Measurements from ENCODE around the gene CD8B2. TPM values are rescaled to one million over a fixed set of nuclear protein-coding genes. Genes with fewer than 3 reads are reported as not detected.

Gene CD8B2
- total and polyA plus RNA-seq, 10 of the 15 experiments (the other 5 are each of a cell fraction or from before 2014, with no cell fraction given) = 0.05 to 0.08 TPM; not detected in 8

DNA sequence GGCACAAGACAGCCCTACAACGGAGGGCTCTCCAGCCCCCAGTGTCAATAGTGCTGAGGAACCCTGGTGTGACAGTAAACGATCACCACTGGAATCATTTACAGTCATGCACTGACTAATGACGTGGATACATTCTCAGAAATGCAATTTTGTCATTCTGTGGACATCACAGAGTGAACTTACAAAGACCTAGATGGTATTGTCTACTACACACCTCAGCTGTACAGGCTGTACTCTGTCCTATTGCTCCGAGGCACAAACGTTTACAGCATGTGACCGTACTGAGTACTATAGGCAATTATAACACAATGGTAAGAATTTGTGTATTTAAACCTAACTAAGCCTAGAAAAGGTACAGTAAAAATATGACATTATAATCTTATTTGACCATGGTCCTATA, 67.2 kb downstream of the CD8B2 start:
- TF ChIP-seq, protein P1, sequence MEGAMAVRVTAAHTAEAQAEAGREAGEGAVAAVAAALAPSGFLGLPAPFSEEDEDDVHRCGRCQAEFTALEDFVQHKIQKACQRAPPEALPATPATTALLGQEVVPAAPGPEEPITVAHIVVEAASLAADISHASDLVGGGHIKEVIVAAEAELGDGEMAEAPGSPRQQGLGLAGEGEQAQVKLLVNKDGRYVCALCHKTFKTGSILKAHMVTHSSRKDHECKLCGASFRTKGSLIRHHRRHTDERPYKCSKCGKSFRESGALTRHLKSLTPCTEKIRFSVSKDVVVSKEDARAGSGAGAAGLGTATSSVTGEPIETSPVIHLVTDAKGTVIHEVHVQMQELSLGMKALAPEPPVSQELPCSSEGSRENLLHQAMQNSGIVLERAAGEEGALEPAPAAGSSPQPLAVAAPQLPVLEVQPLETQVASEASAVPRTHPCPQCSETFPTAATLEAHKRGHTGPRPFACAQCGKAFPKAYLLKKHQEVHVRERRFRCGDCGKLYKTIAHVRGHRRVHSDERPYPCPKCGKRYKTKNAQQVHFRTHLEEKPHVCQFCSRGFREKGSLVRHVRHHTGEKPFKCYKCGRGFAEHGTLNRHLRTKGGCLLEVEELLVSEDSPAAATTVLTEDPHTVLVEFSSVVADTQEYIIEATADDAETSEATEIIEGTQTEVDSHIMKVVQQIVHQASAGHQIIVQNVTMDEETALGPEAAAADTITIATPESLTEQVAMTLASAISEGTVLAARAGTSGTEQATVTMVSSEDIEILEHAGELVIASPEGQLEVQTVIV (IDR thresholded peaks at IDR 0.05; ENCODE audit: borderline replicate concordance, partially characterized antibody) = no peak
- TF ChIP-seq BCL11A (IDR thresholded peaks at IDR 0.05; ENCODE audit: low read depth, low read length) = no peak
- no peak for TF ChIP-seq SMARCA5 (IDR thresholded peaks at IDR 0.05)
- no peak for TF ChIP-seq CREB1 (IDR thresholded peaks at IDR 0.05; ENCODE audit: low read depth)
- no peak for TF ChIP-seq NR2C2 (IDR thresholded peaks at IDR 0.05; ENCODE audit: borderline replicate concordance, control insufficient read depth, insufficient read length, low read depth)
- no peak for TF ChIP-seq IKZF2 (IDR thresholded peaks at IDR 0.05)
- no peak for TF ChIP-seq HCFC1 (IDR thresholded peaks at IDR 0.05; ENCODE audit: low read length)
- TF ChIP-seq CBFB (IDR thresholded peaks at IDR 0.05; ENCODE audit: low read depth) = no peak
- no peak for TF ChIP-seq JUNB (IDR thresholded peaks at IDR 0.05)
- TF ChIP-seq, protein P2, sequence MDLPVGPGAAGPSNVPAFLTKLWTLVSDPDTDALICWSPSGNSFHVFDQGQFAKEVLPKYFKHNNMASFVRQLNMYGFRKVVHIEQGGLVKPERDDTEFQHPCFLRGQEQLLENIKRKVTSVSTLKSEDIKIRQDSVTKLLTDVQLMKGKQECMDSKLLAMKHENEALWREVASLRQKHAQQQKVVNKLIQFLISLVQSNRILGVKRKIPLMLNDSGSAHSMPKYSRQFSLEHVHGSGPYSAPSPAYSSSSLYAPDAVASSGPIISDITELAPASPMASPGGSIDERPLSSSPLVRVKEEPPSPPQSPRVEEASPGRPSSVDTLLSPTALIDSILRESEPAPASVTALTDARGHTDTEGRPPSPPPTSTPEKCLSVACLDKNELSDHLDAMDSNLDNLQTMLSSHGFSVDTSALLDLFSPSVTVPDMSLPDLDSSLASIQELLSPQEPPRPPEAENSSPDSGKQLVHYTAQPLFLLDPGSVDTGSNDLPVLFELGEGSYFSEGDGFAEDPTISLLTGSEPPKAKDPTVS (IDR thresholded peaks at IDR 0.05; ENCODE audit: low read depth, low read length) = no peak
- TF ChIP-seq, protein P3, sequence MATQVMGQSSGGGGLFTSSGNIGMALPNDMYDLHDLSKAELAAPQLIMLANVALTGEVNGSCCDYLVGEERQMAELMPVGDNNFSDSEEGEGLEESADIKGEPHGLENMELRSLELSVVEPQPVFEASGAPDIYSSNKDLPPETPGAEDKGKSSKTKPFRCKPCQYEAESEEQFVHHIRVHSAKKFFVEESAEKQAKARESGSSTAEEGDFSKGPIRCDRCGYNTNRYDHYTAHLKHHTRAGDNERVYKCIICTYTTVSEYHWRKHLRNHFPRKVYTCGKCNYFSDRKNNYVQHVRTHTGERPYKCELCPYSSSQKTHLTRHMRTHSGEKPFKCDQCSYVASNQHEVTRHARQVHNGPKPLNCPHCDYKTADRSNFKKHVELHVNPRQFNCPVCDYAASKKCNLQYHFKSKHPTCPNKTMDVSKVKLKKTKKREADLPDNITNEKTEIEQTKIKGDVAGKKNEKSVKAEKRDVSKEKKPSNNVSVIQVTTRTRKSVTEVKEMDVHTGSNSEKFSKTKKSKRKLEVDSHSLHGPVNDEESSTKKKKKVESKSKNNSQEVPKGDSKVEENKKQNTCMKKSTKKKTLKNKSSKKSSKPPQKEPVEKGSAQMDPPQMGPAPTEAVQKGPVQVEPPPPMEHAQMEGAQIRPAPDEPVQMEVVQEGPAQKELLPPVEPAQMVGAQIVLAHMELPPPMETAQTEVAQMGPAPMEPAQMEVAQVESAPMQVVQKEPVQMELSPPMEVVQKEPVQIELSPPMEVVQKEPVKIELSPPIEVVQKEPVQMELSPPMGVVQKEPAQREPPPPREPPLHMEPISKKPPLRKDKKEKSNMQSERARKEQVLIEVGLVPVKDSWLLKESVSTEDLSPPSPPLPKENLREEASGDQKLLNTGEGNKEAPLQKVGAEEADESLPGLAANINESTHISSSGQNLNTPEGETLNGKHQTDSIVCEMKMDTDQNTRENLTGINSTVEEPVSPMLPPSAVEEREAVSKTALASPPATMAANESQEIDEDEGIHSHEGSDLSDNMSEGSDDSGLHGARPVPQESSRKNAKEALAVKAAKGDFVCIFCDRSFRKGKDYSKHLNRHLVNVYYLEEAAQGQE (IDR thresholded peaks at IDR 0.05; ENCODE audit: low read depth, low read length) = no peak
- H3K9me3 ChIP-seq (replicated peaks; ENCODE audit: control insufficient read depth, insufficient read depth, low read length) = no peaks in the 10 kb centered on the region
- no TSS peak for BruUV-seq (replicated peaks)
- SMC1A ChIA-PET (ENCODE audit: uncharacterized antibody, unreplicated experiment) = no interaction called here
- in situ Hi-C loops (cut with MboI) (no loop called here), intact Hi-C loops (cut with micrococcal nuclease; ENCODE audit: unreplicated experiment) (no loop called here)
- CTCF ChIA-PET = interaction anchor here (1.8 kb wide), 1 partner anchor 11 kb away, joined by 4 read pairs; no protein-coding TSS in a partner anchor
- FAIRE-seq = no peak
- 14% methylated on average over 6 of the region's 6 CpGs for WGBS (ENCODE audit: insufficient coverage, insufficient replicate concordance, low lambda C conversion rate, missing lambda C conversion rate)
- no peak for DNase-seq (ENCODE audit: low read depth, low spot score)
- POLR2A ChIA-PET = no interaction called here
- no peaks in the 10 kb centered on the region for H4K20me1 ChIP-seq (ENCODE audit: control insufficient read depth, insufficient read depth)
- H3K79me2 ChIP-seq (ENCODE audit: control insufficient read depth, insufficient read depth, low read length) = no peaks in the 10 kb centered on the region
- H3K36me3 ChIP-seq (ENCODE audit: control insufficient read depth in 2 of 2, insufficient read depth in 2 of 2, low read length in 1 of 2) = no peaks in the 10 kb centered on the region
- no peaks in the 10 kb centered on the region for H3K4me1 ChIP-seq (ENCODE audit: control insufficient read depth, insufficient read depth, low read length)
- no peaks in the 10 kb centered on the region for H3K27me3 ChIP-seq (replicated peaks in 1 of 2; ENCODE audit: control insufficient read depth in 2 of 2, insufficient read depth in 2 of 2, low read length in 1 of 2)
- H2AFZ ChIP-seq (ENCODE audit: control insufficient read depth, low read depth, low read length) = no peak overlapping the region
- H3K4me2 ChIP-seq (ENCODE audit: control insufficient read depth, insufficient read depth) = no peak overlapping the region
- no peak overlapping the region for H3K4me3 ChIP-seq
- H3K27ac ChIP-seq (ENCODE audit: control insufficient read depth, insufficient read depth) = no peak overlapping the region
- no peak overlapping the region for H3K9ac ChIP-seq (ENCODE audit: control insufficient read depth, insufficient read depth, low read length)
- RAD21 ChIA-PET (ENCODE audit: unreplicated experiment) = no interaction called here
- no peak for ATAC-seq

Measured in GM12878 (cell line).